PC-9 (cell line): ENCODE measurements around the gene SORCS2. TPM values are rescaled to one million over a fixed set of nuclear protein-coding genes. Genes with fewer than 3 reads are reported as not detected.

Experiments used
- BruUV-seq: library from RNA; stranded (reverse); fragments of 400-500 nt; replicated peaks from 2 replicates; lab custom pipeline; 2021; lab: Mats Ljungman, UMichigan
- CTCF ChIA-PET: fragments of 300-600 bp; sonication (Branson Sonifier 250); formaldehyde crosslinking; loops from one replicate; lab custom pipeline; 2022; ENCODE audit warnings: antibody characterized with exemption; lab: Charles Lee
- POLR2A ChIA-PET: fragments of 300-600 bp; sonication (Branson Sonifier 250); formaldehyde crosslinking; loops from one replicate; lab custom pipeline; 2022; ENCODE audit warnings: antibody characterized with exemption; ENCODE audit not compliant: unreplicated experiment; lab: Charles Lee
- DNase-seq, 2 experiments: peaks; one replicate each; pipeline versions ENCODE4 v3.0.0 to v3.0.0-alpha.2; 2015 to 2022; ENCODE audit warnings: mixed read lengths in 1 of 2
- H2AFZ ChIP-seq: fragments of 200-600 bp; sonication (generic); 2 replicates; pipeline ENCODE4 v1.8.1; 2017; ENCODE audit warnings: antibody characterized with exemption
- H3F3A ChIP-seq: fragments of 200-600 bp; sonication (generic); 2 replicates; pipeline ENCODE4 v1.8.1; 2017; ENCODE audit warnings: antibody characterized with exemption, mild to moderate bottlenecking, low read depth; ENCODE audit not compliant: insufficient read depth
- H3K27ac ChIP-seq: fragments of 200-600 bp; sonication (generic); 2 replicates; pipeline ENCODE4 v1.6.1; 2016; ENCODE audit warnings: mixed run types
- H3K27me3 ChIP-seq: fragments of 200-600 bp; sonication (generic); 2 replicates; pipeline ENCODE4 v1.6.1; 2016; ENCODE audit warnings: low read depth, mixed run types; ENCODE audit not compliant: insufficient read depth
- H3K36me3 ChIP-seq: fragments of 200-600 bp; sonication (generic); 2 replicates; pipeline ENCODE4 v1.6.1; 2016; ENCODE audit warnings: low read depth, mixed run types
- H3K4me1 ChIP-seq: fragments of 200-600 bp; sonication (generic); replicated peaks from 2 replicates; pipeline ENCODE4 v1.6.1; 2016; ENCODE audit warnings: mixed run types; ENCODE audit not compliant: insufficient read depth
- H3K4me2 ChIP-seq: fragments of 200-600 bp; sonication (generic); 2 replicates; pipeline ENCODE4 v1.6.1; 2017; ENCODE audit warnings: mixed run types
- H3K4me3 ChIP-seq: fragments of 200-600 bp; sonication (generic); 2 replicates; pipeline ENCODE4 v1.6.1; 2016; ENCODE audit warnings: mixed run types
- H3K79me2 ChIP-seq: fragments of 200-600 bp; sonication (generic); 2 replicates; pipeline ENCODE4 v1.6.1; 2017; ENCODE audit warnings: low read depth, mixed run types
- H3K9me2 ChIP-seq: fragments of 200-600 bp; sonication (generic); 2 replicates; pipeline ENCODE4 v1.8.1; 2017; ENCODE audit warnings: mild to moderate bottlenecking; ENCODE audit not compliant: insufficient read depth
- H3K9me3 ChIP-seq: fragments of 200-600 bp; sonication (generic); 2 replicates; pipeline ENCODE4 v1.8.1; 2016; ENCODE audit warnings: low read depth; ENCODE audit not compliant: insufficient read depth
- H4K20me1 ChIP-seq: fragments of 200-600 bp; sonication (generic); 2 replicates; pipeline ENCODE4 v1.8.1; 2017; ENCODE audit not compliant: insufficient read depth
- EZH2 ChIP-seq: fragments of 200-600 bp; sonication (generic); IDR thresholded peaks from 2 replicates; pipeline ENCODE4 v1.8.0; 2017; ENCODE audit warnings: antibody characterized with exemption, low read depth
- intact Hi-C: fragments of 100-400 bp; cut with micrococcal nuclease; formaldehyde crosslinking; loops from one replicate; pipeline ENCODE4 v1.10.0; 2022; ENCODE audit not compliant: unreplicated experiment
- total RNA-seq: library from RNA; stranded (reverse); gene quantifications from 2 replicates; pipeline ENCODE4 v1.2.3, GENCODE V29; 2021
- TF ChIP-seq, protein P1 (sequence below): fragments of 200-600 bp; sonication (generic); conservative IDR thresholded peaks from 2 replicates; pipeline ENCODE4 v1.6.1; 2017; ENCODE audit warnings: mixed run types, antibody characterized with exemption, mild to moderate bottlenecking, moderate library complexity

Gene SORCS2
- total RNA-seq, 1 experiment from 2014 or later: 25.8 TPM

DNA sequence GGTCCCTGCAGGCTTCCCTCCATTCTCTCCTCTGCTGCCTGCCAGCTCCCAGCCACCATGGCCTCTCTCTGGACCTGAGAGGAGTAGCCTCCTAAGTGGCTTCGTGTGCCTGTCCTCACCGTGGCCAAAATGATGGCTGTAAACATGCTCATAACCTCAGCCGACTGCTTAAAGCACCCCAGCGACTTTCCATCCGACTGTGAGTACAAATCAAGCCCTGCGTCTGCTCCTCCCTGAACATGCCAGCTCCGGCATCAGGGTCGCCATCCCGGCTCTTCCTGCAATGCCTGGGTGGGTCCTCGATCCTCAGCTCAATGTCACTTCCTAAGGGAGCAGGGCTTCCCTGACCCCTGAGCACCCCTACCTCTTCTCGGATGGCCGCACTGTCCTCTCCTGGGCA is 3.3 kb upstream of the SORCS2 start:
- Histone ChIP-seq H3K27me3 (peaks cover 7% of the 10 kb centered on the region), H3K4me1 (peaks cover 5% of the 10 kb centered on the region), H3K36me3 (no peaks in the 10 kb centered on the region), H3K9me3 (no peaks in the 10 kb centered on the region), H3K79me2 (peaks cover 11% of the 10 kb centered on the region; the same call in 1 of the 2 replicates), H2AFZ (no peak overlapping the region), H3K4me2 (no peak overlapping the region), H3K9me2 (no peaks in the 10 kb centered on the region), H3F3A (0 out of 2 replicates have a peak, but pooled peaks cover 7% of the 10 kb centered on the region), H4K20me1 (no peaks in the 10 kb centered on the region), H3K27ac (no peak overlapping the region), H3K4me3 (no peak overlapping the region)
- no TSS peak for BruUV-seq
- ChIA-PET POLR2A (no interaction called here), CTCF (interaction anchor here (0.5 kb wide), 2 partner anchors 275 to 528 kb away, joined by 3 to 4 read pairs; no protein-coding TSS in a partner anchor)
- no peak for DNase-seq
- intact Hi-C loops: loop anchor here (10.0 kb wide), 1 partner anchor 644 kb away; no protein-coding TSS in a partner anchor
- TF ChIP-seq EZH2: no peak
- TF ChIP-seq, protein P1, sequence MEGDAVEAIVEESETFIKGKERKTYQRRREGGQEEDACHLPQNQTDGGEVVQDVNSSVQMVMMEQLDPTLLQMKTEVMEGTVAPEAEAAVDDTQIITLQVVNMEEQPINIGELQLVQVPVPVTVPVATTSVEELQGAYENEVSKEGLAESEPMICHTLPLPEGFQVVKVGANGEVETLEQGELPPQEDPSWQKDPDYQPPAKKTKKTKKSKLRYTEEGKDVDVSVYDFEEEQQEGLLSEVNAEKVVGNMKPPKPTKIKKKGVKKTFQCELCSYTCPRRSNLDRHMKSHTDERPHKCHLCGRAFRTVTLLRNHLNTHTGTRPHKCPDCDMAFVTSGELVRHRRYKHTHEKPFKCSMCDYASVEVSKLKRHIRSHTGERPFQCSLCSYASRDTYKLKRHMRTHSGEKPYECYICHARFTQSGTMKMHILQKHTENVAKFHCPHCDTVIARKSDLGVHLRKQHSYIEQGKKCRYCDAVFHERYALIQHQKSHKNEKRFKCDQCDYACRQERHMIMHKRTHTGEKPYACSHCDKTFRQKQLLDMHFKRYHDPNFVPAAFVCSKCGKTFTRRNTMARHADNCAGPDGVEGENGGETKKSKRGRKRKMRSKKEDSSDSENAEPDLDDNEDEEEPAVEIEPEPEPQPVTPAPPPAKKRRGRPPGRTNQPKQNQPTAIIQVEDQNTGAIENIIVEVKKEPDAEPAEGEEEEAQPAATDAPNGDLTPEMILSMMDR: no peak

DNA sequence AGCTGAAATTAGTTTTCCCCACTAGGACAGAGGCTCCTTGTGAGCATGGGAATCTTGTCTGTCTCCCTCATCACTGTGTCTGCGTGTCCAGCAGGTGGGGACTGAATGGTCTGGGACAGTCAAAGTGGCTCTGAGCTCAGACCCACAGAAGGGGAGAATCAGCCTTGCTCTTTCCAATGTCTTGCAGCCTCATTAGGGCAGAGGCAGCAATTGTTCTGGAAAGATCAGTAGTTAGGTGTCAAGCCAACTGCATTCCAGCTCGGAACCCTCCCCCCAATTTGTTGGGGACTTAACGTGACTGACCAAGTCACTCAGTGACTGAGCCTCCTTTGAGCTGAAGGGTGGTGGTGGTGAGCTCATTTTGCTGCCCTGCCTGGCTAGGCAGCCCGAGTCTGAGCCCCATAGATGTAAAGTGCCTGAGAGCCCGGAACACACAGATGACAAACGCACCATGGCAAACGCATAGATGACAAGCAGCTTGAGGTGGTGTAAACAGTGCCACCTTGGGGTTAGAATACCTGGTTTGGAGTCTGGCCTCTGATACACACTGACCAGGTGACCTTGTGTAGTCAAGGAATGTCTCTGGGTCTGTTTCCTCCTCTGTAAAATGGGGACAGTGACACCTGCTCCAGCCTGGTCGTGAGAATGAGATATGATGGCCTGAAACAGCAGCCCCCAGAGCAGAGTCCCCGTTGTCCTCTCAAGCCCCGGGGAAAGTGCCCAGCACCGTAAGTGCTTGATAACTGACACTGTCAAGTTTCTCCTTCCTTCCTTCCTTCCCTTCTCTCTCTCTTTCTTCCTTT is 2.7 kb upstream of the SORCS2 start:
- no peak overlapping the region for H3K27ac ChIP-seq
- peak in 1 of 2 experiments; percentile 53 for DNase-seq
- H3K27me3 ChIP-seq: peaks cover 7% of the 10 kb centered on the region
- no peaks in the 10 kb centered on the region for H3K9me2 ChIP-seq
- intact Hi-C loops: loop anchor here (5.0 to 10.0 kb wide), 3 partner anchors 568 to 645 kb away; no protein-coding TSS in a partner anchor
- 0 out of 2 replicates have a peak, but pooled peaks cover 9% of the 10 kb centered on the region for H3F3A ChIP-seq
- H3K9me3 ChIP-seq: no peaks in the 10 kb centered on the region
- H3K79me2 ChIP-seq: peaks cover 12% of the 10 kb centered on the region; the same call in 1 of the 2 replicates
- H3K4me3 ChIP-seq: no peak overlapping the region
- H3K4me1 ChIP-seq: peaks cover 11% of the 10 kb centered on the region
- TF ChIP-seq EZH2: no peak
- TF ChIP-seq, protein P1: peak; percentile 34; the same call in 1 of the 2 replicates
- CTCF ChIA-PET: interaction anchor here (0.5 kb wide), 2 partner anchors 275 to 527 kb away, joined by 3 to 4 read pairs; no protein-coding TSS in a partner anchor
- no peaks in the 10 kb centered on the region for H3K36me3 ChIP-seq
- H3K4me2 ChIP-seq: no peak overlapping the region
- POLR2A ChIA-PET: interaction anchor here (0.6 kb wide), 1 partner anchor 138 kb away, joined by 3 read pairs; no protein-coding TSS in a partner anchor
- no peaks in the 10 kb centered on the region for H4K20me1 ChIP-seq
- H2AFZ ChIP-seq: no peak overlapping the region
- BruUV-seq: no TSS peak

DNA sequence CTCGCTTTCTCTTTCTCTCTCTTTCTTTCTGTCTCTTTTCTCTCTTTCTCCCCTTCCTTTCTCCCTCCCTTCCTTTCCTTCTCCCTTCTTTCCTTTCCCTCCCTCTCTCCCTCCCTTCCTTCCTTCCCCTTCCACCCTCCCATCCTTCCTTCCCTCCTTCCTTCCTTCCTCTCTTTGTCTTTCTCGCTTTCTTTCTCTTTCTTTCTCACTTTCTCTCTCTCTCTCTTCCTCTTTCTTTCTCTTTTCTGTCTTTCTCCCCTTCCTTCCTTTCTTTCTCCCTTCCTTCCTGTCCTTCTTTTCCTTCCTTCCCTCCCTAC is 2.1 kb upstream of the SORCS2 start:
- Histone ChIP-seq H2AFZ (no peak overlapping the region), H3K27me3 (peaks cover 7% of the 10 kb centered on the region), H3K79me2 (peaks cover 12% of the 10 kb centered on the region; the same call in 1 of the 2 replicates), H3K4me1 (peaks cover 17% of the 10 kb centered on the region), H3K36me3 (no peaks in the 10 kb centered on the region), H4K20me1 (no peaks in the 10 kb centered on the region), H3K9me3 (no peaks in the 10 kb centered on the region), H3K4me2 (no peak overlapping the region), H3K4me3 (no peak overlapping the region), H3K9me2 (no peaks in the 10 kb centered on the region), H3F3A (peaks cover 12% of the 10 kb centered on the region; the same call in 1 of the 2 replicates), H3K27ac (no peak overlapping the region)
- DNase-seq: no peak
- POLR2A ChIA-PET: interaction anchor here (0.6 kb wide), 1 partner anchor 137 kb away, joined by 3 read pairs; no protein-coding TSS in a partner anchor
- no TSS peak for BruUV-seq
- TF ChIP-seq, protein P1: no peak
- TF ChIP-seq EZH2: no peak
- intact Hi-C loops: loop anchor here (5.0 kb wide), 2 partner anchors 567 to 612 kb away; no protein-coding TSS in a partner anchor
- CTCF ChIA-PET: no interaction called here
